Smooth muscle cell (in vitro differentiated cells): ENCODE measurements around the gene RRAD. TPM values are rescaled to one million over a fixed set of nuclear protein-coding genes. Genes with fewer than 3 reads are reported as not detected.

ENCODE experiments used
- DNase-seq: peaks from one replicate; lab custom pipeline; 2025; ENCODE audit not compliant: unreplicated experiment; lab: John Stamatoyannopoulos, UW
- H2AFZ ChIP-seq: fragments of 200-600 bp; sonication (generic); 2 replicates; pipeline ENCODE4 v1.6.0; 2016; ENCODE audit warnings: antibody characterized with exemption, low read depth, mild to moderate bottlenecking
- H3F3A ChIP-seq: fragments of 200-600 bp; sonication (generic); 2 replicates; pipeline ENCODE4 v1.6.0; 2017; ENCODE audit warnings: antibody characterized with exemption, low read depth
- H3K27ac ChIP-seq: fragments of 200-600 bp; sonication (generic); 2 replicates; pipeline ENCODE4 v1.5.1; 2016; ENCODE audit warnings: low read depth, mild to moderate bottlenecking
- H3K27me3 ChIP-seq: fragments of 200-600 bp; sonication (generic); 2 replicates; pipeline ENCODE4 v1.6.1; 2016; ENCODE audit warnings: low read depth, mild to moderate bottlenecking
- H3K36me3 ChIP-seq: fragments of 200-600 bp; sonication (generic); 2 replicates; pipeline ENCODE4 v1.5.1; 2016; ENCODE audit warnings: low read depth
- H3K4me1 ChIP-seq: fragments of 200-600 bp; sonication (generic); 2 replicates; pipeline ENCODE4 v1.5.1; 2016; ENCODE audit warnings: low read depth
- H3K4me2 ChIP-seq: fragments of 200-600 bp; sonication (generic); 2 replicates; pipeline ENCODE4 v1.6.0; 2016; ENCODE audit warnings: mild to moderate bottlenecking
- H3K4me3 ChIP-seq: fragments of 200-600 bp; sonication (generic); 2 replicates; pipeline ENCODE4 v1.5.1; 2016; ENCODE audit warnings: mild to moderate bottlenecking
- H3K79me2 ChIP-seq: fragments of 200-600 bp; sonication (generic); 2 replicates; pipeline ENCODE4 v1.6.0; 2016; ENCODE audit warnings: low read depth, mild to moderate bottlenecking
- H3K9ac ChIP-seq: fragments of 200-600 bp; sonication (generic); 2 replicates; pipeline ENCODE4 v1.6.0; 2016; ENCODE audit warnings: low read depth
- H3K9me3 ChIP-seq: fragments of 200-600 bp; sonication (generic); replicated peaks from 2 replicates; pipeline ENCODE4 v1.5.1; 2016; ENCODE audit warnings: low read depth
- H4K20me1 ChIP-seq: fragments of 200-600 bp; sonication (generic); 2 replicates; pipeline ENCODE4 v1.6.0; 2016; ENCODE audit warnings: low read depth
- WGBS: methylation state at CpG from one replicate; pipeline ENCODE4 v1.1.7; 2016; ENCODE audit warnings: low lambda C conversion rate; 5-methylcytosine and 5-hydroxymethylcytosine counted together
- polyA plus RNA-seq: library from polyadenylated mRNA; unstranded; fragments of >200 nt; fragmentation: Nextera tagmentation; extraction: Ambion mirVana; gene quantifications from 2 replicates; pipeline ENCODE4 v1.2.1, GENCODE V29; 2016
- total RNA-seq: library from RNA; depleted of rRNA; stranded (reverse); fragments of >200 nt; gene quantifications from 2 replicates; pipeline ENCODE4 v1.2.3, GENCODE V29; 2014
- TF ChIP-seq, protein P1 (sequence below): fragments of 200-600 bp; sonication (generic); IDR thresholded peaks from 2 replicates; pipeline ENCODE4 v1.5.1; 2017; ENCODE audit warnings: borderline replicate concordance, mild to moderate bottlenecking, antibody characterized with exemption; ENCODE audit not compliant: insufficient read depth, poor library complexity, severe bottlenecking

RRAD gene
- total and polyA plus RNA-seq, 2 experiments from 2014 or later, result 7.6 to 27.5 TPM

DNA sequence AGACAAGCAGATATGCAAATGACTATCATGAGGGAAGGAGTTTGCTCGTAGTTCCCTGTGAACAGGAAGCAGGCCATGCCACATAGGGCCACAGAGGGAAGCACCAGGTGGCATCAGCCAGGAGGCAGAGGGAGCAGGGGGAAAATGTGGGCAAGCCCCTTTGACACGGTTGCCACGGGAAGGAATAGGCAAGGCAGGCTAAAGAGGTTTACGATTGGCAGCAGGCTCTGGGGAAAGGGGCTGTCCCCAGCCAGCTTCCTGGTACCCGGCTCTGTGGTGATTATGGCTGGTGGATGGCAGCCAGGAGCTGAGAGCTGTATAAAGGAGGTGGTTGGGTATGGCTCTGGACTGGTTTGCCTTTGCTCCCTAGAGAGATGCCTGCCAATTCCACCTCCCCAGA, 36.6 kb upstream of the RRAD start:
- no peaks in the 10 kb centered on the region for H3K27me3 ChIP-seq
- no peaks in the 10 kb centered on the region for H3K79me2 ChIP-seq
- H3K4me3 ChIP-seq, result no peak overlapping the region
- no peak overlapping the region for H2AFZ ChIP-seq
- H3K4me1 ChIP-seq, result no peaks in the 10 kb centered on the region
- H3K36me3 ChIP-seq, result no peaks in the 10 kb centered on the region
- H4K20me1 ChIP-seq, result no peaks in the 10 kb centered on the region
- H3K27ac ChIP-seq, result no peak overlapping the region
- H3K9ac ChIP-seq, result no peak overlapping the region
- H3K9me3 ChIP-seq, result no peaks in the 10 kb centered on the region
- no peak for DNase-seq
- H3K4me2 ChIP-seq, result no peak overlapping the region
- 85% methylated on average over 5 of the region's 5 CpGs for WGBS
- H3F3A ChIP-seq, result no peaks in the 10 kb centered on the region
- TF ChIP-seq, protein P1, sequence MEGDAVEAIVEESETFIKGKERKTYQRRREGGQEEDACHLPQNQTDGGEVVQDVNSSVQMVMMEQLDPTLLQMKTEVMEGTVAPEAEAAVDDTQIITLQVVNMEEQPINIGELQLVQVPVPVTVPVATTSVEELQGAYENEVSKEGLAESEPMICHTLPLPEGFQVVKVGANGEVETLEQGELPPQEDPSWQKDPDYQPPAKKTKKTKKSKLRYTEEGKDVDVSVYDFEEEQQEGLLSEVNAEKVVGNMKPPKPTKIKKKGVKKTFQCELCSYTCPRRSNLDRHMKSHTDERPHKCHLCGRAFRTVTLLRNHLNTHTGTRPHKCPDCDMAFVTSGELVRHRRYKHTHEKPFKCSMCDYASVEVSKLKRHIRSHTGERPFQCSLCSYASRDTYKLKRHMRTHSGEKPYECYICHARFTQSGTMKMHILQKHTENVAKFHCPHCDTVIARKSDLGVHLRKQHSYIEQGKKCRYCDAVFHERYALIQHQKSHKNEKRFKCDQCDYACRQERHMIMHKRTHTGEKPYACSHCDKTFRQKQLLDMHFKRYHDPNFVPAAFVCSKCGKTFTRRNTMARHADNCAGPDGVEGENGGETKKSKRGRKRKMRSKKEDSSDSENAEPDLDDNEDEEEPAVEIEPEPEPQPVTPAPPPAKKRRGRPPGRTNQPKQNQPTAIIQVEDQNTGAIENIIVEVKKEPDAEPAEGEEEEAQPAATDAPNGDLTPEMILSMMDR, result no peak

DNA sequence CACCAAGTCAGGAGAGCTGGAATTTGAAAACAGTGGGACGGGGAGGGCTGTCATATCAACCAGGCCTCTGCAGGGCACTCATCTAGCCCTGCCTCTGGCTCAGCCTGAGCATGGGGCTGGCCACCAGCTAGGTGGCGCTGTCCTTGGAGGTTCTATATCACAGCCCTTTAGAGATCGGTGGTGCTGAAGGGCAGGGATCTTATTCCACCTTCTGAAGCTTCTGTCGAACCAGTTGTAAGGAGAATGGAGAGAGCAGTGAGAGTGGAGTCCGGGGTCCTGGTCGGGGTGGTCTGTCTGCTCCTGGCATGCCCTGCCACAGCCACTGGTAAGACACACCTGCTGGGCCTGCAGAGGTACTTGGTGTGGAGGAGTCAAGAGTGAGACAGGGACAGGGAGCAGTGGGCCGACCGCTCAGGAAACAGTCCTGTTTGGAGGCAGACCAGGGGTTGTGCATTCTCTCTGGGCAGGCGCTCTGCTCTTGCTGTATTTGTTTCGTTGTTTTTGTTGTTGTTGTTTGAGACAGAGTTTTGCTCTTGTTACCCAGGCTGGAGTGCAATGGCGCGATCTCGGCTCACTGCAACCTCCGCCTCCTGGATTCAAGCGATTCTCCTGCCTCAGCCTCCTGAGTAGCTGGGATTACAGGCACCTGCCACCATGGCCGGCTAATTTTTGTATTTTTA, 35.9 kb upstream of the RRAD start, which contains the start of gene CES3:
Gene CES3 (plus strand): TSS at position 202 of the 680 bp plus-strand sequence. CDS start 42 bp downstream, at position 244.
- TF ChIP-seq, protein P1, result peak; percentile 70
- DNase-seq, result no peak
- Histone ChIP-seq H4K20me1 (no peaks in the 10 kb centered on the region), H3K4me2 (no peak within 1 kb of the TSS), H3K79me2 (no peaks in the 10 kb centered on the region), H3F3A (no peaks in the 10 kb centered on the region), H3K36me3 (no peaks in the 10 kb centered on the region), H3K9me3 (no peaks in the 10 kb centered on the region), H3K4me3 (no peak within 1 kb of the TSS), H3K9ac (no peak within 1 kb of the TSS), H3K4me1 (no peaks in the 10 kb centered on the region), H3K27ac (no peak within 1 kb of the TSS), H3K27me3 (no peaks in the 10 kb centered on the region), H2AFZ (no peak within 1 kb of the TSS)
- WGBS, result 61% methylated on average over 16 of the region's 16 CpGs

GRCh38 chr16:66960270-66960669, 34.9 kb upstream of the RRAD start:
- WGBS, result 92% methylated on average over 1 of the region's 1 CpG

More at GRCh38 chr16:66960270-66960669, 34.9 kb upstream of the RRAD start:
- Histone ChIP-seq H3K9me3 (no peaks in the 10 kb centered on the region), H3K4me2 (no peak overlapping the region), H3K79me2 (no peaks in the 10 kb centered on the region), H3K27ac (no peak overlapping the region), H3K4me3 (no peak overlapping the region), H3K36me3 (no peaks in the 10 kb centered on the region), H3K27me3 (no peaks in the 10 kb centered on the region), H4K20me1 (no peaks in the 10 kb centered on the region), H3K4me1 (no peaks in the 10 kb centered on the region), H2AFZ (no peak overlapping the region), H3F3A (no peaks in the 10 kb centered on the region), H3K9ac (no peak overlapping the region)
- TF ChIP-seq, protein P1, result no peak
- no peak for DNase-seq
